Activated T-cell treated with anti-CD3 and anti-CD28 coated beads for 24 hours (primary cell): ENCODE results near the gene NXPH3.
"Not testable (repeated sequence)": the region's sequence is repeated elsewhere in the genome, so short reads cannot be mapped to it uniquely, and the experiment has no call there.

Experiments used
- DNase-seq: peaks from one replicate; pipeline ENCODE4 v3.0.0-alpha.2; 2020; ENCODE audit warnings: low read depth

The NXPH3 gene

GRCh38 chr17:49554694-49555494, 20.8 kb upstream of the NXPH3 start:
- no peak for DNase-seq

GRCh38 chr17:49555495-49556222, 20.0 kb upstream of the NXPH3 start:
- DNase-seq = no peak

GRCh38 chr17:49556223-49556943, 19.3 kb upstream of the NXPH3 start:
- DNase-seq = peak; percentile 81

GRCh38 chr17:49557312-49558024, 18.2 kb upstream of the NXPH3 start:
- DNase-seq = no peak

GRCh38 chr17:49564638-49565037, 11.0 kb upstream of the NXPH3 start:
- no peak for DNase-seq

- DNase-seq = no peak
Observed at GRCh38 chr17:49565948-49566491, 9.7 kb upstream of the NXPH3 start.

- DNase-seq = no peak
Observed at GRCh38 chr17:49566668-49567071, 9.0 kb upstream of the NXPH3 start.

GRCh38 chr17:49567104-49567521, 8.6 kb upstream of the NXPH3 start:
- DNase-seq = no peak

GRCh38 chr17:49567871-49568694, 7.6 kb upstream of the NXPH3 start:
- DNase-seq = peak; percentile 80

- not testable (repeated sequence) for DNase-seq
Observed at GRCh38 chr17:49568695-49569047, 7.0 kb upstream of the NXPH3 start.

GRCh38 chr17:49570540-49571242, 5.0 kb upstream of the NXPH3 start:
- DNase-seq = no peak

GRCh38 chr17:49571283-49571682, 4.4 kb upstream of the NXPH3 start:
- DNase-seq = no peak

- no peak for DNase-seq
Observed at GRCh38 chr17:49571764-49572163, 3.9 kb upstream of the NXPH3 start.

- DNase-seq = no peak
Observed at GRCh38 chr17:49572226-49572625, 3.4 kb upstream of the NXPH3 start.

- no peak for DNase-seq
Observed at GRCh38 chr17:49572806-49573420, 2.8 kb upstream of the NXPH3 start.

GRCh38 chr17:49573510-49574322, 2.0 kb upstream of the NXPH3 start:
- no peak for DNase-seq

- DNase-seq = no peak
Observed at GRCh38 chr17:49574323-49574781, 1.3 kb upstream of the NXPH3 start.

- no peak for DNase-seq
Observed at GRCh38 chr17:49574945-49575678, 559 bp upstream of the NXPH3 start.
